ENCODE measurements around the gene EIF3I. TPM values are rescaled to one million over a fixed set of nuclear protein-coding genes. Genes with fewer than 3 reads are reported as not detected.

Gene EIF3I
- total and polyA plus RNA-seq, 2 of the 8 experiments (the other 6 are each of a cell fraction or from before 2014, with no cell fraction given) = 247 to 346 TPM

DNA sequence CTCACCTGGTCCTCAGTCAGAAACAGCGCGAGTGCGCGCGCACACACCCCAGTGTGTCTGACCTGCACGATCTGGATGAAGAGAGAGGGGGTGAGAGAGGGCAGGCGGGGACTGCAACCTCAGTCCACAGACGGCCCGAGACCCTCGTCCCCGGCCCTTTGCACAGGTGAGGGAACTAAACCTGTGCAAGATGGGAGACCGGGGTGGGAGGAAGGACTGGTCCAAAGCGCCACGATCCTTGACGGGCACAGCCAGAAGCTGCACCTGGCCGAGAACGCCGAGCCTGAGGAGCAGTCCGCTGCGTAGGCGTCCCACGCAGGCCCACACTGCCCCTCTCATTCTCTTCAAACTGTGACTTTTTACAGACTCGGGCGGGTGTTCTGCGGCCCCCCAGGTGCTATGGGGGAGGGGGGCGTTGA lies 17.3 kb upstream of the EIF3I start:
- Histone ChIP-seq H3K9me3 (ENCODE audit: insufficient read depth in 2 of 2, low read depth in 1 of 2, low read length in 1 of 2) (no peaks in the 10 kb centered on the region), H3K56ac (replicated peaks; ENCODE audit: insufficient read length, low read depth, low read length) (no peak overlapping the region), H2BK20ac (ENCODE audit: low read length) (no peak overlapping the region), H3K79me2 (ENCODE audit: control insufficient read depth in 1 of 2, insufficient read depth in 2 of 2, low read length in 2 of 2) (no peaks in the 10 kb centered on the region), H4K91ac (replicated peaks; ENCODE audit: insufficient read length, low read length) (peak overlapping the region; percentile 40), H3K23me2 (ENCODE audit: low read depth, low read length) (peaks cover 15% of the 10 kb centered on the region; the same call in 1 of the 2 replicates), H2BK12ac (ENCODE audit: low read depth, low read length) (no peak overlapping the region), H3K4me3 (ENCODE audit: extremely low read depth in 1 of 4, insufficient read depth in 2 of 4, low read depth in 3 of 4, low read length in 4 of 4) (peak overlapping the region; percentile 64 to 86 (median 80)), H3K4me1 (replicated peaks in 1 of 4; ENCODE audit: control insufficient read depth in 3 of 4, insufficient read depth in 4 of 4, low read length in 3 of 4) (peaks cover 0 to 23% (median 11%) of the 10 kb centered on the region in 4 experiments; a peak in 6 of 7 replicates), H3K4me2 (ENCODE audit: insufficient read depth in 1 of 2, low read depth in 2 of 2, low read length in 2 of 2) (peak overlapping the region; percentile 73 to 96), H2BK15ac (ENCODE audit: low read length) (no peak overlapping the region), H2BK5ac (ENCODE audit: low read depth, low read length) (peak overlapping the region; percentile 19; the same call in 1 of the 2 replicates), H3K14ac (ENCODE audit: insufficient read length) (no peak overlapping the region), H3K18ac (ENCODE audit: extremely low read depth, low read length) (no peak overlapping the region), H4K5ac (ENCODE audit: insufficient read length, low read depth, low read length) (peak overlapping the region; percentile 26), H3K79me1 (ENCODE audit: low read depth, low read length) (peaks cover 2% of the 10 kb centered on the region; the same call in 1 of the 2 replicates), H2AK5ac (ENCODE audit: low read depth, low read length) (no peak overlapping the region), H4K8ac (ENCODE audit: extremely low read depth, insufficient read depth, low read length) (peak overlapping the region; percentile 43; the same call in 1 of the 2 replicates), H3K9ac (replicated peaks in 1 of 4; ENCODE audit: extremely low read depth in 1 of 4, low read depth in 3 of 4, low read length in 3 of 4) (peak overlapping the region in 2 of 4 experiments; percentile 45 to 48; a peak in 4 of 7 replicates), H3K23ac (ENCODE audit: insufficient read length) (no peak overlapping the region), H2BK120ac (replicated peaks; ENCODE audit: low read depth, low read length) (no peak overlapping the region), H3K36me3 (ENCODE audit: control insufficient read depth in 2 of 4, insufficient read depth in 4 of 4, low read length in 3 of 4) (no peaks in the 10 kb centered on the region; a peak in 1 of 8 replicates), H3K27me3 (replicated peaks in 1 of 4; ENCODE audit: control insufficient read depth in 3 of 4, extremely low read depth in 1 of 4, insufficient read depth in 3 of 4, low read length in 3 of 4) (peaks cover 0 to 4% (median 2%) of the 10 kb centered on the region in 4 experiments; a peak in 3 of 7 replicates), H2AFZ (ENCODE audit: low read length) (no peak overlapping the region), H3K4ac (replicated peaks; ENCODE audit: insufficient read length, low read depth, low read length) (no peak overlapping the region), H3K27ac (ENCODE audit: low read depth, low read length) (no peak overlapping the region), H4K20me1 (replicated peaks in 1 of 2; ENCODE audit: control insufficient read depth in 1 of 2, insufficient read depth in 2 of 2, low read length in 2 of 2) (peaks cover 0 to 2% of the 10 kb centered on the region in 2 experiments)
- no peak for TF ChIP-seq KDM4A (IDR thresholded peaks at IDR 0.05; ENCODE audit: low read depth, low read length, severe bottlenecking)
- TF ChIP-seq KDM1A (IDR thresholded peaks at IDR 0.05; ENCODE audit: borderline replicate concordance, low read length) = no peak
- TF ChIP-seq PHF8 (conservative IDR thresholded peaks at IDR 0.05; ENCODE audit: low read depth, low read length) = no peak
- TF ChIP-seq MAFK (IDR thresholded peaks at IDR 0.05; ENCODE audit: low read depth, low read length) = no peak
- no peak for TF ChIP-seq SP1 (IDR thresholded peaks at IDR 0.05; ENCODE audit: low read depth, low read length)
- 38% methylated on average over 26 of the region's 26 CpGs; no CpG with 5 or more reads in 1 of the 2 experiments for WGBS, 2 experiments (ENCODE audit: extremely low coverage in 1 of 2, insufficient coverage in 1 of 2, insufficient read length in 1 of 2, insufficient replicate concordance in 2 of 2, low coverage in 1 of 2, low lambda C conversion rate in 2 of 2, missing lambda C conversion rate in 1 of 2)
- ChIA-PET POLR2A (ENCODE audit: partially characterized antibody) (interaction anchor here (0.7 to 21.3 kb wide), 18 partner anchors 7 to 189 kb away, joined by 3 to 332 read pairs (median 4); partner anchors contain the start of genes BSDC1, CCDC28B, KPNA6 and MARCKSL1), CTCF (ENCODE audit: partially characterized antibody) (interaction anchor here (1.6 to 4.5 kb wide), 3 partner anchors 11 to 158 kb away, joined by 3 to 25 read pairs (median 4); no protein-coding TSS in a partner anchor)
- DNase-seq (ENCODE audit: low read depth in 1 of 2, low spot score in 2 of 2) (peak in 1 of 2 experiments; percentile 61), FAIRE-seq (no peak)
